Esophagus mucosa (tissue), 1 donor: ENCODE results near the gene DNAJC11. TPM values are rescaled to one million over a fixed set of nuclear protein-coding genes. Genes with fewer than 3 reads are reported as not detected.

Experiments
- total RNA-seq: library from RNA; stranded (reverse); gene quantifications from one replicate; pipeline ENCODE4 v1.2.4, GENCODE V29; 2023
- donor health status: DM: yes; HTN: yes; CAD: no.

Gene DNAJC11
- total RNA-seq, 1 donor from 2014 or later, result 41.5 TPM

Other genes starting within 250 kb of the DNAJC11 start
- gene TNFRSF25, start 235.6 kb downstream of the DNAJC11 start, total RNA-seq, result 13.1 TPM
- 24.4 TPM for gene PLEKHG5, start 210.1 kb downstream of the DNAJC11 start, total RNA-seq
- 19.7 TPM for gene NOL9, start 147.3 kb downstream of the DNAJC11 start, total RNA-seq
- not detected for gene TAS1R1, start 146.5 kb downstream of the DNAJC11 start, total RNA-seq
- gene ZBTB48, start 121.8 kb downstream of the DNAJC11 start, total RNA-seq, result 14.5 TPM
- 26.6 TPM for gene KLHL21, start 98.9 kb downstream of the DNAJC11 start, total RNA-seq
- 7.5 TPM for gene PHF13, start 88.1 kb downstream of the DNAJC11 start, total RNA-seq
- gene THAP3, start 76.9 kb downstream of the DNAJC11 start, total RNA-seq, result 6.4 TPM
- gene CAMTA1, start 83.6 kb upstream of the DNAJC11 start, total RNA-seq, result 34.4 TPM